Activated CD4-positive, alpha-beta T cell treated with anti-CD3 and anti-CD28 coated beads for 1 hour (primary cell): ENCODE results near the gene SCD5.

ENCODE experiments used
- DNase-seq: peaks from one replicate; pipeline ENCODE4 v3.0.0-alpha.2; 2020

Gene SCD5

DNA sequence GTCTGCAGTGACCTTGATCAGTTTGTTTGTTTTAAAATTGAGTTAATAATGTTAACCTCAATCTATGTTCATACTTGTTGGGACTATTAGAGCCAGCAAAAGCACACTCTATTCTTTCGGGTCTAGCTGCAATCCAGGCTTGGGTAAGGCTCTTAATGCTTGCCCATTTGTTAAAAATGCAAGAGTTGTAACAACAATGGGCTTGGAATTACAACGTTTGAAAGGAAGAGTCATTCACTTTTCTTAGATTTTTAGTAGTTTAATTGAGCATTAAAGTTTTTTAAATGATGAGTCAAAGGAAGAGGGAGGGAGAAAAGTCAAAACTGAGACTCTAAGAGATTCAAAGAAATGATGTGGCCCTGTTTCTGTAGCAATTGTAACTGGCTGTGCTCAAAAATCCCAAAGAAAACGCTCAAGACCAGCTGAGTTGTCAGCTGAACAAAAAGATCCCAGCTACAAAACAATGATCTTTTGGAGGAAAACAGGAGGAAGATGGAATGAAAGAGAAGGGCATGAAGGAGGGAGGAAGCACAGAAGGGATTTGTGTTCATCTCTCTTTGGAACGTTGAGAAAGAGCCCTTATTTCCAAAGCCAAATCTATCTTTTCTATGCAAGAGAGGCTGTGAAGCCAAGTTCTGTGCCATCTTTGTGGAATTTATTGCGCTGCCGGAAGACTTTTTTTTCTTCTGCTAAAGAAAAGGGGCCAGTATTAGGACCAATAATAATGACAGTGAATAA, 5.5 kb downstream of the SCD5 start:
- DNase-seq: no peak

DNA sequence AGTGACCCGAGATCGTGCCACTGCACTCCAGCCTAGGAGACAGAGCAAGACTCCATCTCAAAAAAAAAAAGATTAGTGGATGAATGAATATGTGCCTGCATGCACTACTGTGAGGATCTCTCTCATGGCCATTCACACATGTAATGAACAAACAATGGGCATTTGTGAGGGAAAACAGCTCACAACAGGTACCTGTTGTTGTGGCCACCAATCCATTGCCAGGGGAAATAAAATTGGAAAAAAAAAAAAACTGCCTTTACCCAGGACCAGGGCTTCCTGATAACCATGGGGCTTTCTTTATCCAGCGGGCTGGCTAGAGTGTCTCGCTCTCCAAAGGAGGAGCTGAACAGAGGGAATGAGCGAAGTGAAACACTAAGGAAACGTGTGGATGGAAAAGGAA, 7.4 kb downstream of the SCD5 start:
- DNase-seq: no peak

GRCh38 chr4:82790060-82790660, 8.4 kb downstream of the SCD5 start:
- no peak for DNase-seq

DNA sequence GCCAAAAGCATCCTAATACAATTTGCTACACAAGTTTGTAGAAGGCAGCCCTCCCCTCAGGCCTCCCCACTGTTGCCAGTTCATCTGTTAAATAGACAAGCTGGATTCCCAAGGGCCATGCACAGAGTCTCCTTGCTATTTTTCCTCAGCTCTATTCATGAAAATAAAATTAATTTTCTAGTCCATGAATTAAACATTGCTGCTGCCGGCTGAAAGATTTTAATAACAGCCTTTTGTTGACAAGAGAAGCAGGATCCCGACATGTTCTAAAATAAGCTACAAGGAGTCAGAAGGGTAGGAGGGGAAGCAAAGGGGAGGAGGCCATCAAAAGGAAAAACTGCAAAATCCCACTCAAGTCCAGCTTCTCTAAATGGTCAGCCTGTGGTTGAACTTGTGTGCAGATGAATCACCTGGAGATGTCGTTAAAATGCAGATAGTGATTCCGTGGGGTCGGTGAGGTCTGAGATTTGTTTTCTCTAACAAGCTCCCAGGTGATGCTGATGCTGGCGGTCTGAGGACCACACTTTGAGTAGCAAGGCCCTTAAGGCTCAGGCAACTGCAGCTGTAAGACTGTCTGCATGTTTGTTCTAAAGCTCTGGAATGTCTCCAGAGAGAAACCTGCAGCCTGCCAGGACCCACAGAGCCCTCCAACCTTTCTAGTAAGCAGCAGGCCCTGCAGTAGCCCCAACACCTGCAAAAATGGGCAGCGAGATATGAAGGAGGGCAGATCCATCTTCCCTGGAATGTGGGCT, 9.4 kb downstream of the SCD5 start:
- no peak for DNase-seq

DNA sequence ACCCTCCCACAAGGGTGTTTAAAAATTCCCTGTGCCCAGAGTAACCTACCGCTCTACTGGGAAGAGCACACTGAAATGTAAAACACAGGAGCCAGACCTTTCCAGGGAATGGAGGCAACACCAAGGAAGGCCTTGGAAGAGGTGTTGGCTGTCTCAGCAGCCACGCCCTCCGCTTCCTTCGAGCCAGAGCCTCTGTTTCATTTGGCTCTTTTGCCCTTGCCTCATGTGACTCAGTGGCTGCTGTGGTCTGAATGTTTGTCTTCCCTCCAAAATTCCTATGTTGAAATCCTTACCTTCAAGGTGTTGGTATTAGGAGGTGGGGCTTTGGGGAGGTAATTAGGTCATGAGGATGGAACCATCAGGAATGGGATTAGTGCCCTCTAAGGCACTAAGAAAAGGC, 11.3 kb downstream of the SCD5 start:
- no peak for DNase-seq

- DNase-seq: no peak
Observed at GRCh38 chr4:82786828-82787227, 11.8 kb downstream of the SCD5 start.

- no peak for DNase-seq
Observed at GRCh38 chr4:82785611-82786400, 12.8 kb downstream of the SCD5 start.

DNA sequence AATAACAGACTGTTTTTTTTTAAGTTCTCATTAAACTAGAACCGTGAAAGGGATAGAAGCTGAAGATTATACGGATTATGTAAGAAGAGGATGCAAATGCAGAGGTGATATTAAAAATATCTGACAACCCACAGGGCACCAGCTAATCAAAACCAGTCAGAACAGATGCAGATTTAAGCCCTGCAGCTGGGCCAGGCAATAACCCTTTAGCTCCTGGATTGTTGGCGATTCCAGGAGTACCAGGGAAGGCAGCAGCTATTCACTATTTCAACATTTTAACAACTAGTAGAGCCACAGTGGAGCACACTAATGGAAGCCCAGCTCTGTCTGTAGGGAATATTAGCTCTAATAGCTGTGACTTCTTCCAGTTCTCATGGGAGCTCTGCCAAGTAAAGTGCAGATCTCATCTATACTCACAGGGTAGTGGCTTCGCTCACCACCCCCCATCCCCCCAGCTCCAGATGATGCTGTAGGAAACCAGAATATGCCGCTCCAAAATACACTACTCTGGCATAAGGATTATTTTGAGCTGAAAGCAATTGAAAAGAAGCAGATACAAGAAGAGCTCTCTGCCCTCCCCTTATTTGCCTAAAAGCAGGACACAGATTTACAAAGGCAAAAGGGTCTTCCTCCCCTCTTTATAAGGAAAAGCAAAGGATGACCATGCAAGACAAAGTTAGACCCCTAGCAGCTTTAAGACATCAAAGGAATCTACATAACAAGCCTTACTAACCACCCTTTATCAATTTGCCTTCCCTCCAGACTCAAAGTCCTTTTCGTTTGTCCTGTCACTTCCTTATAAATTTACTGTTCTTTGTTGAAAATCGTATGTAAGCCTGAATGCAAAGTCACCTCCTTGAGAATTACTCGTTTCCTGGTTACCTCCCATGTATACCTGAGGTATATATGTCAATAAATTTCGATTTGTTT, 13.7 kb downstream of the SCD5 start:
- no peak for DNase-seq

DNA sequence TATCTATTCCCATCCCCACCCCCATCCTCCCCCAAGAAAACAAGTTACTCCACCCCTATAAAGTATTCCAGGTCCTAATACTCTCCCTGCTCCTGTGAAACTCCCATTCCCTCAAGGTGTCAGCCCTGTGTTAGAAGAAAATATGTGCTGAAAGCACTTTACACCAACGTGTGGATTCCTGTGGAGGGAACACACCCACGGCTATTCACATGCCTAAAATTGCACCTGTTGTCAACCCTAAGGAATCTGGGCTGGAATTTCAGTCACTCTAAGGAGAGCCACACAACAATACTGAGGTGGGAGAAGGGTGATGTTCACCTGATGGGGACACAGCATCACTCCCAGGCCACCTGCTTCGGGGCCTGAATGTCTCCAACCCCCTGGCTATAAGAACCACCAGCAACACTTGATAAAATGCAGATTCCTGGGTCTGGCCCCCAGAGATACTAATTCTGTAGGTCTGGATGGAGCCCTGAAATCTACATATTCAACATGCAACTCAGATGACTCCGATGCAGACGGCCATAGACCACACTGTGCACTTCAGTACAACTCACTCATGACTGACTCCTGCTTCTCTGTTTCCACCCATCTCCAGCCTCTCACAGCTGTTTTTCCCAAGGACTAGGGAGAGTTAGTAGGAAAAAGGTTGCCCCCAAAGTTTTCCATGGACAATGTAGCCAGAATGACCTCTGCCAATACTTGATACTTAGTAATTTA, 15.8 kb downstream of the SCD5 start:
- no peak for DNase-seq

- no peak for DNase-seq
Observed at GRCh38 chr4:82780752-82781231, 17.8 kb downstream of the SCD5 start.

GRCh38 chr4:82780170-82780751, 18.3 kb downstream of the SCD5 start:
- DNase-seq: no peak

GRCh38 chr4:82779032-82779431, 19.6 kb downstream of the SCD5 start:
- DNase-seq: no peak

DNA sequence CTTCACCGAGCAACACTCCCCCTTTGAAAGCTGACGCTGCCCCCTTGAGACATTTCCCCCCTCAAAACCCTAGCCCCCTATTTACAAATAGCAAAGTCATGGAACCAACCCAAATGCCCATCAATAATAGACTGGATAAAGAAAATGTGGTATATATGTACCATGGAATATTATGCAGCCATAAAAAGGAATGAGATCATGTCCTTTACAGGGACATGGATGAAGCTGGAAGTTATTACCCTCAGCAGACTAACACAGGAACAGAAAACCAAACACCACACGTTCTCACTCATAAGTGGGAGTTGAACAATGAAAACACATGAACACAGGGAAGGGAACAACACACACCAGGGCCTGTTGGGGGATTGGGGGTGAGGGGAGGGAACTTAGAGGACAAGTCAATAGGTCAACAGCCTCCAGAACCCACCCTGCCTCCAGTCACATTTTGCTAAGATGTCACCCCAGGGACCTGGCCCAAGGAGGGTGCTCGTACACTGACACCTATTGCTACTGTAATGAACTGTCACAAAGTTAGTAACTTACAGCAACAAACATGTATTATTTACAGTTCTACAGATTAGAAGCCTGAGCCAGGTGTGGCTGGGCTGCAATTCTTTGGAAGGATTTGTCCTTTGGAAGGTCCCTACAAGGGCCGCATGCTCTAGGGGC, 20.6 kb downstream of the SCD5 start:
- no peak for DNase-seq

GRCh38 chr4:82776925-82777542, 21.6 kb downstream of the SCD5 start:
- no peak for DNase-seq

GRCh38 chr4:82775243-82775642, 23.4 kb downstream of the SCD5 start:
- no peak for DNase-seq

- no peak for DNase-seq
Observed at GRCh38 chr4:82774711-82775171, 23.9 kb downstream of the SCD5 start.

DNA sequence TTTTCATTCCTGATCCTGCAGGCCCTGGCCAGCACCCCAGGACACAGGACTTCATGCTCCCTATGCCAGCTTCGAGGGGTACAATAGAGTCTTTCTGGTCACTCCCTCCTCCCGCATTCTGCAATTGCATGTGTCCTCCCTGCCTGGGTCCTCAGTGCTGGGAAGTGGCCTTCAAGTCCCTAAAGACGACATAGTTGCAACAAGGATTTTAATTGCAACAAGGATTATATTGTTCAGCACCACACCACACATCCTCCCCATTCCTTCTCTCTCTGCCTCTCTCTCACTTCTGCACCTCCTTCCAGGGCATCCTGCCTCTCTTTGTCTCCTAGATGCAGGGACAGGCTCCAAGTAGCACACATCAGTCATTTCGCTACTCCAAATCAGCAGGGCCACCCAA, 25.5 kb downstream of the SCD5 start:
- DNase-seq: no peak

GRCh38 chr4:82770607-82771006, 28.0 kb downstream of the SCD5 start:
- no peak for DNase-seq

- no peak for DNase-seq
Observed at GRCh38 chr4:82765134-82765533, 33.5 kb downstream of the SCD5 start.

DNA sequence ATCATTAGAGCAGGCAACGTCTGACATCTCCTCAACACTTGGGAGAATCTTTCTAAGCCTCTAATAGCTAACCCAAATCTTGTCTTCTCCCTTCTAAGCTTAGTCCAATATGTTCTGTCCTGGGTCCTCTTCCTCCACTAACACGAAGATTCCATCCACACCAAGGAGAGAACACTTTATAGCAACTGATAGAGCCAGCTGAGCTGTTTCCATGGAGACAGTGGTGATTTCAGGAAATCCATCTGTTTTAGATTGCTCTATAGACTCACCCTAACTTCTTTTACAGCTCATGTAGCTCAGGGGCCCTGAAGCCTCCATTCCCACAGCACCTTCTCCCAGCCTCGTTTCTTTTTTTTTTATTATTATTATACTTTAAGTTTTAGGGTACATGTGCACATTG, 37.4 kb downstream of the SCD5 start:
- DNase-seq: no peak
